WTC11 (cell line): ENCODE measurements around the gene KIAA0232. TPM values are rescaled to one million over a fixed set of nuclear protein-coding genes. Genes with fewer than 3 reads are reported as not detected.

Source experiments
- ATAC-seq: fragments of 200-7000 bp; cut with Tn5 transposase; 2 replicates; pipeline ENCODE4 v1.10.0; 2021; ENCODE audit warnings: mild to moderate bottlenecking, moderate library complexity
- CTCF ChIA-PET: fragments of 300-600 bp; sonication (Branson Sonifier 250); formaldehyde crosslinking; loops from one replicate; lab custom pipeline; 2021; ENCODE audit warnings: antibody characterized with exemption; lab: Charles Lee
- POLR2A ChIA-PET: fragments of 350-600 bp; sonication (Branson Sonifier 250); formaldehyde crosslinking; loops from one replicate; lab custom pipeline; 2021; ENCODE audit warnings: antibody characterized with exemption; lab: Charles Lee
- DNase-seq: peaks from one replicate; pipeline ENCODE4 v3.0.0; 2021; ENCODE audit warnings: low spot score
- H3K27ac Mint-ChIP-seq: 2 replicates; pipeline ENCODE4 v1.8.0; 2021; ENCODE audit warnings: mixed read lengths
- H3K27me3 Mint-ChIP-seq: 2 replicates; pipeline ENCODE4 v1.8.0; 2021; ENCODE audit warnings: low read depth, mild to moderate bottlenecking, moderate library complexity, mixed read lengths
- H3K36me3 Mint-ChIP-seq: 2 replicates; pipeline ENCODE4 v1.8.0; 2021; ENCODE audit warnings: mixed read lengths
- H3K4me1 Mint-ChIP-seq: 2 replicates; pipeline ENCODE4 v1.8.0; 2022; ENCODE audit warnings: mixed read lengths
- H3K4me3 Mint-ChIP-seq: 2 replicates; pipeline ENCODE4 v1.8.0; 2021; ENCODE audit warnings: mild to moderate bottlenecking, moderate library complexity, mixed read lengths
- H3K9me3 Mint-ChIP-seq: 2 replicates; pipeline ENCODE4 v1.8.0; 2021; ENCODE audit warnings: mixed read lengths
- ATF1 ChIP-seq: sonication (generic); formaldehyde crosslinking; IDR thresholded peaks from 2 replicates; pipeline ENCODE4 v1.8.1; 2023; ENCODE audit warnings: mild to moderate bottlenecking, moderate library complexity, missing genetic modification reagents
- E2F4 ChIP-seq: sonication (generic); formaldehyde crosslinking; IDR thresholded peaks from 2 replicates; pipeline ENCODE4 v1.8.1; 2022; ENCODE audit warnings: low read depth, mild to moderate bottlenecking, moderate library complexity, missing genetic modification reagents, borderline replicate concordance
- E2F5 ChIP-seq: sonication (generic); formaldehyde crosslinking; IDR thresholded peaks from 2 replicates; pipeline ENCODE4 v1.8.1; 2022; ENCODE audit warnings: mild to moderate bottlenecking, moderate library complexity, missing genetic modification reagents
- FOXP1 ChIP-seq: sonication (generic); formaldehyde crosslinking; IDR thresholded peaks from 2 replicates; pipeline ENCODE4 v1.8.0; 2022; ENCODE audit warnings: missing genetic modification reagents, mild to moderate bottlenecking, moderate library complexity, borderline replicate concordance
- GABPB1 ChIP-seq: sonication (generic); formaldehyde crosslinking; IDR thresholded peaks from 2 replicates; pipeline ENCODE4 v1.8.1; 2023; ENCODE audit warnings: mild to moderate bottlenecking, missing genetic modification reagents
- HMGXB4 ChIP-seq: sonication (generic); formaldehyde crosslinking; IDR thresholded peaks from 2 replicates; pipeline ENCODE4 v1.8.1; 2023; ENCODE audit warnings: mild to moderate bottlenecking, moderate library complexity, missing genetic modification reagents
- KAT7 ChIP-seq: sonication (generic); formaldehyde crosslinking; IDR thresholded peaks from 2 replicates; pipeline ENCODE4 v1.8.1; 2023; ENCODE audit warnings: missing genetic modification reagents, mild to moderate bottlenecking, borderline replicate concordance
- NR2C2 ChIP-seq: sonication (generic); formaldehyde crosslinking; IDR thresholded peaks from 2 replicates; pipeline ENCODE4 v1.8.0; 2022; ENCODE audit warnings: mild to moderate bottlenecking, missing genetic modification reagents
- STAT6 ChIP-seq: sonication (generic); formaldehyde crosslinking; conservative IDR thresholded peaks from 2 replicates; pipeline ENCODE4 v1.8.1; 2023; ENCODE audit warnings: mild to moderate bottlenecking, low read depth, missing genetic modification reagents, moderate library complexity
- TCF7 ChIP-seq: sonication (generic); formaldehyde crosslinking; IDR thresholded peaks from 2 replicates; pipeline ENCODE4 v1.8.0; 2022; ENCODE audit warnings: mild to moderate bottlenecking, low read depth, missing genetic modification reagents, moderate library complexity
- USF1 ChIP-seq: sonication (generic); formaldehyde crosslinking; IDR thresholded peaks from 2 replicates; pipeline ENCODE4 v1.8.0; 2022; ENCODE audit warnings: mild to moderate bottlenecking, missing genetic modification reagents
- ZNF138 ChIP-seq: sonication (generic); formaldehyde crosslinking; conservative IDR thresholded peaks from 2 replicates; pipeline ENCODE4 v1.8.1; 2022; ENCODE audit warnings: mild to moderate bottlenecking, moderate library complexity, missing genetic modification reagents
- ZNF219 ChIP-seq: sonication (generic); formaldehyde crosslinking; IDR thresholded peaks from 2 replicates; pipeline ENCODE4 v1.8.0; 2023; ENCODE audit warnings: missing genetic modification reagents, mild to moderate bottlenecking, borderline replicate concordance
- ZNF263 ChIP-seq: sonication (generic); formaldehyde crosslinking; IDR thresholded peaks from 2 replicates; pipeline ENCODE4 v1.8.1; 2022; ENCODE audit warnings: low read depth, mild to moderate bottlenecking, moderate library complexity, missing genetic modification reagents
- total RNA-seq: library from RNA; stranded (reverse); gene quantifications from 3 replicates; pipeline ENCODE4 v1.2.3, GENCODE V29; 2021
- TF ChIP-seq, protein P1 (sequence below): fragments of 200-600 bp; IDR thresholded peaks from 2 replicates; pipeline ENCODE4 v1.8.0; 2022; ENCODE audit warnings: antibody characterized with exemption
- TF ChIP-seq, protein P2 (sequence below): sonication (generic); formaldehyde crosslinking; IDR thresholded peaks from 2 replicates; pipeline ENCODE4 v1.8.1; 2023; ENCODE audit warnings: mild to moderate bottlenecking, missing genetic modification reagents

KIAA0232 gene
- total RNA-seq, 1 experiment from 2014 or later = 23.2 TPM

GRCh38 chr4:6782147-6782845 lies at the start of gene KIAA0232 (continued):
- TF ChIP-seq NR2C2 (no peak), ATF1 (CRISPR knock-in tag) (peak; percentile 40; the same call in 1 of the 2 replicates), TCF7 (CRISPR knock-in tag) (0 out of 2 replicates have a peak, but pooled peaks have one; percentile 19), GABPB1 (CRISPR knock-in tag) (peak; percentile 97), STAT6 (CRISPR knock-in tag) (0 out of 2 replicates have a peak, but pooled peaks have one; percentile 44), HMGXB4 (no peak), KAT7 (CRISPR knock-in tag) (no peak)

GRCh38 chr4:6733358-6734164 lies 49.0 kb upstream of the KIAA0232 start:
- TF ChIP-seq ZNF263 (CRISPR knock-in tag) (no peak), GABPB1 (CRISPR knock-in tag) (0 out of 2 replicates have a peak, but pooled peaks have one; percentile 38)
- TF ChIP-seq, all 79 proteins: peak for 1
- no peak overlapping the region for H3K4me3 Mint-ChIP-seq
- no peaks in the 10 kb centered on the region for H3K36me3 Mint-ChIP-seq
- no peak for ATAC-seq
- H3K9me3 Mint-ChIP-seq = no peaks in the 10 kb centered on the region
- peaks cover 7% of the 10 kb centered on the region for H3K4me1 Mint-ChIP-seq
- POLR2A ChIA-PET = no interaction called here
- no peaks in the 10 kb centered on the region; the same call in 1 of the 2 replicates for H3K27me3 Mint-ChIP-seq
- no peak for DNase-seq
- no peak overlapping the region for H3K27ac Mint-ChIP-seq
- CTCF ChIA-PET = interaction anchor here (1.2 kb wide), 1 partner anchor 13 kb away, joined by 3 read pairs; no protein-coding TSS in a partner anchor

DNA sequence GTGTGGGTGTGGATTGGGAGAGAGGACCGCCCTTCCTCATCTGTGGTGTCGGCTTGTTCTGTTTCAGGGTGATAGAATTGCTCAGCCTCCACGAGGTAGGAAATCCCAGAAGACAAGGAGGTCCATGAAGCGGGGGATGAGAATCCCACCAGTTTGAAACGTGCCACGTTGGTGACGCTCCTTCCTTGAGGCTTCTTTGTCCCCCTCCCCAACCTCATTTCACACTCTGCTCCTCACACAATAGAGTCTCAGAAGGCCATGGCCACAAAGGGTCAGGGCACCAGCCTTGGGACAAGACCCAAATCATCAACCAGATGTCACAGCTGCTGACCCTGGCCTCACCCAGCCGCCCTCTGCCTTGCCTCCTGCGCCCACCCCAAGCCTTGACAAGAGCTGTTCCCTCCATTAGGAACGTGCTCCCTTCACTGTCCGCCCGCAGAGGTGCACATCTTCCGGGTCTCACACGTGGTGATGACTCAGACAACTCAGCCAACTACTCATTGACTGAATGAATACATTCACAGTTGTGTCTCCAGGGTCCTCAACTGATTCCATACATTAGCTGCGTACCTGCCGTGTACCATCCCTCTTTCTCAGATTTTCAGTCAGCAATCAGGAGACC lies 48.3 kb upstream of the KIAA0232 start:
- ATAC-seq = no peak
- CTCF ChIA-PET = interaction anchor here (1.3 to 1.6 kb wide), 2 partner anchors 14 to 139 kb away, joined by 3 to 9 read pairs; no protein-coding TSS in a partner anchor
- H3K27ac Mint-ChIP-seq = no peak overlapping the region
- no peak for TF ChIP-seq E2F5 (CRISPR knock-in tag)
- TF ChIP-seq, protein P1, sequence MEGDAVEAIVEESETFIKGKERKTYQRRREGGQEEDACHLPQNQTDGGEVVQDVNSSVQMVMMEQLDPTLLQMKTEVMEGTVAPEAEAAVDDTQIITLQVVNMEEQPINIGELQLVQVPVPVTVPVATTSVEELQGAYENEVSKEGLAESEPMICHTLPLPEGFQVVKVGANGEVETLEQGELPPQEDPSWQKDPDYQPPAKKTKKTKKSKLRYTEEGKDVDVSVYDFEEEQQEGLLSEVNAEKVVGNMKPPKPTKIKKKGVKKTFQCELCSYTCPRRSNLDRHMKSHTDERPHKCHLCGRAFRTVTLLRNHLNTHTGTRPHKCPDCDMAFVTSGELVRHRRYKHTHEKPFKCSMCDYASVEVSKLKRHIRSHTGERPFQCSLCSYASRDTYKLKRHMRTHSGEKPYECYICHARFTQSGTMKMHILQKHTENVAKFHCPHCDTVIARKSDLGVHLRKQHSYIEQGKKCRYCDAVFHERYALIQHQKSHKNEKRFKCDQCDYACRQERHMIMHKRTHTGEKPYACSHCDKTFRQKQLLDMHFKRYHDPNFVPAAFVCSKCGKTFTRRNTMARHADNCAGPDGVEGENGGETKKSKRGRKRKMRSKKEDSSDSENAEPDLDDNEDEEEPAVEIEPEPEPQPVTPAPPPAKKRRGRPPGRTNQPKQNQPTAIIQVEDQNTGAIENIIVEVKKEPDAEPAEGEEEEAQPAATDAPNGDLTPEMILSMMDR = no peak
- no peak for TF ChIP-seq USF1 (CRISPR knock-in tag)
- no peak for TF ChIP-seq ZNF138 (CRISPR knock-in tag)
- no peak for TF ChIP-seq ZNF219 (CRISPR knock-in tag)
- no peak for TF ChIP-seq E2F4 (CRISPR knock-in tag)
- TF ChIP-seq, protein P2, sequence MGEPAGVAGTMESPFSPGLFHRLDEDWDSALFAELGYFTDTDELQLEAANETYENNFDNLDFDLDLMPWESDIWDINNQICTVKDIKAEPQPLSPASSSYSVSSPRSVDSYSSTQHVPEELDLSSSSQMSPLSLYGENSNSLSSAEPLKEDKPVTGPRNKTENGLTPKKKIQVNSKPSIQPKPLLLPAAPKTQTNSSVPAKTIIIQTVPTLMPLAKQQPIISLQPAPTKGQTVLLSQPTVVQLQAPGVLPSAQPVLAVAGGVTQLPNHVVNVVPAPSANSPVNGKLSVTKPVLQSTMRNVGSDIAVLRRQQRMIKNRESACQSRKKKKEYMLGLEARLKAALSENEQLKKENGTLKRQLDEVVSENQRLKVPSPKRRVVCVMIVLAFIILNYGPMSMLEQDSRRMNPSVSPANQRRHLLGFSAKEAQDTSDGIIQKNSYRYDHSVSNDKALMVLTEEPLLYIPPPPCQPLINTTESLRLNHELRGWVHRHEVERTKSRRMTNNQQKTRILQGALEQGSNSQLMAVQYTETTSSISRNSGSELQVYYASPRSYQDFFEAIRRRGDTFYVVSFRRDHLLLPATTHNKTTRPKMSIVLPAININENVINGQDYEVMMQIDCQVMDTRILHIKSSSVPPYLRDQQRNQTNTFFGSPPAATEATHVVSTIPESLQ (CRISPR knock-in tag) = no peak
- no peak for TF ChIP-seq FOXP1 (CRISPR knock-in tag)

More for the DNA sequence above, 48.3 kb upstream of the KIAA0232 start:
- peaks cover 5% of the 10 kb centered on the region for H3K4me1 Mint-ChIP-seq
- peaks cover 2% of the 10 kb centered on the region; the same call in 1 of the 2 replicates for H3K9me3 Mint-ChIP-seq
- no peaks in the 10 kb centered on the region; the same call in 1 of the 2 replicates for H3K27me3 Mint-ChIP-seq
- no peak overlapping the region for H3K4me3 Mint-ChIP-seq
- POLR2A ChIA-PET = no interaction called here
- DNase-seq = no peak
- no peaks in the 10 kb centered on the region for H3K36me3 Mint-ChIP-seq
